ES-I3 (cell line): ENCODE results near the gene ACP2.

ENCODE experiments used
- H3K36me3 ChIP-seq: 2 replicates; pipeline ENCODE4 v1.6.1; 2013; ENCODE audit warnings: mild to moderate bottlenecking, low read length, control low read depth, moderate library complexity; ENCODE audit not compliant: insufficient read depth
- H3K4me1 ChIP-seq: 2 replicates; pipeline ENCODE4 v1.6.1; 2013; ENCODE audit warnings: mild to moderate bottlenecking, control low read depth, low read length; ENCODE audit not compliant: insufficient read depth
- H3K9ac ChIP-seq: 2 replicates; pipeline ENCODE4 v1.6.1; 2013; ENCODE audit warnings: low read depth, mild to moderate bottlenecking, low read length, moderate library complexity
- H3K9me3 ChIP-seq: 2 replicates; pipeline ENCODE4 v1.6.1; 2013; ENCODE audit warnings: mild to moderate bottlenecking, low read length, moderate library complexity; ENCODE audit not compliant: control insufficient read depth, insufficient read depth

ACP2 gene

GRCh38 chr11:47248664-47249377, at the start of gene ACP2:
Gene ACP2 (minus strand): TSS chr11:47248814. CDS start chr11:47248789, 25 bp downstream.
- Histone ChIP-seq H3K36me3 (no peaks in the 10 kb centered on the region; the same call in none of the 2 replicates), H3K4me1 (no peaks in the 10 kb centered on the region; the same call in 1 of the 2 replicates), H3K9me3 (no peaks in the 10 kb centered on the region), H3K9ac (peak within 1 kb of the TSS; percentile 85)

- Histone ChIP-seq H3K9me3 (no peaks in the 10 kb centered on the region), H3K36me3 (peaks cover 21% of the 10 kb centered on the region), H3K9ac (no peak overlapping the region), H3K4me1 (no peaks in the 10 kb centered on the region)
These were observed 47.4 kb upstream of the ACP2 start for GRCh38 chr11:47296045-47296444.

- Histone ChIP-seq H3K9ac (no peak overlapping the region), H3K4me1 (no peaks in the 10 kb centered on the region), H3K36me3 (peaks cover 22% of the 10 kb centered on the region), H3K9me3 (no peaks in the 10 kb centered on the region)
These were observed 46.8 kb upstream of the ACP2 start for GRCh38 chr11:47295385-47295784.

GRCh38 chr11:47289856-47290255, 41.2 kb upstream of the ACP2 start:
- Histone ChIP-seq H3K9ac (no peak overlapping the region), H3K36me3 (peaks cover 35% of the 10 kb centered on the region), H3K4me1 (no peaks in the 10 kb centered on the region), H3K9me3 (no peaks in the 10 kb centered on the region)

GRCh38 chr11:47288066-47288465, 39.5 kb upstream of the ACP2 start:
- no peaks in the 10 kb centered on the region for H3K4me1 ChIP-seq
- no peak overlapping the region for H3K9ac ChIP-seq
- H3K9me3 ChIP-seq = no peaks in the 10 kb centered on the region
- peaks cover 44% of the 10 kb centered on the region for H3K36me3 ChIP-seq

- Histone ChIP-seq H3K9ac (no peak overlapping the region), H3K4me1 (no peaks in the 10 kb centered on the region), H3K36me3 (peaks cover 36% of the 10 kb centered on the region), H3K9me3 (no peaks in the 10 kb centered on the region)
These were observed 37.6 kb upstream of the ACP2 start for GRCh38 chr11:47285969-47286770.

GRCh38 chr11:47284151-47284550, 35.5 kb upstream of the ACP2 start:
- H3K36me3 ChIP-seq = peaks cover 30% of the 10 kb centered on the region
- H3K4me1 ChIP-seq = no peaks in the 10 kb centered on the region
- H3K9me3 ChIP-seq = no peaks in the 10 kb centered on the region
- no peak overlapping the region for H3K9ac ChIP-seq

- Histone ChIP-seq H3K4me1 (no peaks in the 10 kb centered on the region), H3K36me3 (peaks cover 32% of the 10 kb centered on the region), H3K9ac (no peak overlapping the region), H3K9me3 (no peaks in the 10 kb centered on the region)
These were observed 33.8 kb upstream of the ACP2 start for GRCh38 chr11:47282462-47282861.

- Histone ChIP-seq H3K4me1 (no peaks in the 10 kb centered on the region), H3K36me3 (peaks cover 27% of the 10 kb centered on the region), H3K9ac (no peak overlapping the region), H3K9me3 (no peaks in the 10 kb centered on the region)
These were observed 32.2 kb upstream of the ACP2 start for GRCh38 chr11:47280860-47281259.

GRCh38 chr11:47280099-47280498, 31.5 kb upstream of the ACP2 start:
- no peak overlapping the region for H3K9ac ChIP-seq
- H3K36me3 ChIP-seq = peaks cover 30% of the 10 kb centered on the region
- H3K4me1 ChIP-seq = no peaks in the 10 kb centered on the region

GRCh38 chr11:47278769-47279168, 30.2 kb upstream of the ACP2 start:
- H3K9ac ChIP-seq = no peak overlapping the region
- H3K9me3 ChIP-seq = no peaks in the 10 kb centered on the region
- H3K36me3 ChIP-seq = peaks cover 18% of the 10 kb centered on the region
- no peaks in the 10 kb centered on the region for H3K4me1 ChIP-seq

More at GRCh38 chr11:47280099-47280498, 31.5 kb upstream of the ACP2 start:
- H3K9me3 ChIP-seq = no peaks in the 10 kb centered on the region

GRCh38 chr11:47278058-47278457, 29.4 kb upstream of the ACP2 start:
- H3K36me3 ChIP-seq = peaks cover 18% of the 10 kb centered on the region
- no peaks in the 10 kb centered on the region for H3K4me1 ChIP-seq

GRCh38 chr11:47276923-47277322, 28.3 kb upstream of the ACP2 start:
- H3K4me1 ChIP-seq = peaks cover under 1% of the 10 kb centered on the region; the same call in 1 of the 2 replicates
- H3K9ac ChIP-seq = no peak overlapping the region
- no peaks in the 10 kb centered on the region for H3K9me3 ChIP-seq
- H3K36me3 ChIP-seq = peaks cover 18% of the 10 kb centered on the region

More at GRCh38 chr11:47278058-47278457, 29.4 kb upstream of the ACP2 start:
- no peak overlapping the region for H3K9ac ChIP-seq
- no peaks in the 10 kb centered on the region for H3K9me3 ChIP-seq

- peaks cover 13% of the 10 kb centered on the region; the same call in 1 of the 2 replicates for H3K36me3 ChIP-seq
- no peak overlapping the region for H3K9ac ChIP-seq
- no peaks in the 10 kb centered on the region for H3K9me3 ChIP-seq
- peaks cover 9% of the 10 kb centered on the region for H3K4me1 ChIP-seq
These were observed 26.1 kb upstream of the ACP2 start for GRCh38 chr11:47274495-47275235.
